Stimulated activated CD4-positive, alpha-beta T cell treated with anti-CD3 and anti-CD28 coated beads, TNF-alpha, amount 100 ng/mL, for 24 hours (primary cell): ENCODE measurements around the gene GBP3.
A peak's percentile ranks its signal among the peaks of the same experiment; 100 is the strongest.
"Not testable (repeated sequence)": the region's sequence is repeated elsewhere in the genome, so short reads cannot be mapped to it uniquely, and the experiment has no call there.

Experiments used
- DNase-seq, 3 experiments: peaks; one replicate each; pipeline ENCODE4 v3.0.0-alpha.2; 2020; ENCODE audit warnings: low read depth in 3 of 3

Gene GBP3

GRCh38 chr1:89022167-89022959 lies at the start of gene GBP3:
TSS of gene GBP3 (minus strand) at chr1:89022866. CDS start at chr1:89020721, 2,145 bp downstream.
- no peak for DNase-seq

- no peak for DNase-seq
Measured at GRCh38 chr1:89070509-89070908, 47.8 kb upstream of the GBP3 start.

GRCh38 chr1:89069951-89070350 lies 47.3 kb upstream of the GBP3 start:
- no peak for DNase-seq

- DNase-seq, result no peak
Measured at GRCh38 chr1:89068291-89068690, 45.6 kb upstream of the GBP3 start.

- DNase-seq, result no peak
Measured at GRCh38 chr1:89065079-89065868, 42.6 kb upstream of the GBP3 start, which contains the start of gene GBP1. TSS of gene GBP1 (minus strand) at chr1:89065208. CDS start at chr1:89063234, 1,974 bp downstream.

GRCh38 chr1:89064632-89065031 lies 42.0 kb upstream of the GBP3 start:
- no peak for DNase-seq

- no peak for DNase-seq
Measured at GRCh38 chr1:89063094-89063493, 40.4 kb upstream of the GBP3 start.

- DNase-seq, result no peak
Measured at GRCh38 chr1:89060091-89060490, 37.4 kb upstream of the GBP3 start.

GRCh38 chr1:89051955-89052312 lies 29.3 kb upstream of the GBP3 start:
- no peak for DNase-seq

GRCh38 chr1:89051300-89051954 lies 28.8 kb upstream of the GBP3 start:
- no peak for DNase-seq

- DNase-seq, result no peak
Measured at GRCh38 chr1:89050649-89051033, 28.0 kb upstream of the GBP3 start.

GRCh38 chr1:89049901-89050648 lies 27.4 kb upstream of the GBP3 start:
- DNase-seq, result not testable (repeated sequence)

GRCh38 chr1:89049187-89049586 lies 26.5 kb upstream of the GBP3 start:
- not testable (repeated sequence) for DNase-seq

- no peak for DNase-seq
Measured at GRCh38 chr1:89047734-89048133, 25.1 kb upstream of the GBP3 start.

GRCh38 chr1:89046318-89047183 lies 23.9 kb upstream of the GBP3 start:
- DNase-seq, result not testable (repeated sequence)

GRCh38 chr1:89044970-89045721 lies 22.5 kb upstream of the GBP3 start:
- no peak for DNase-seq

GRCh38 chr1:89043940-89044339 lies 21.3 kb upstream of the GBP3 start:
- DNase-seq, result no peak

- no peak for DNase-seq
Measured at GRCh38 chr1:89042491-89042890, 19.8 kb upstream of the GBP3 start.

GRCh38 chr1:89041721-89042120 lies 19.1 kb upstream of the GBP3 start:
- DNase-seq, result no peak

- DNase-seq, result peak in 1 of 3 experiments; percentile 16
Measured at GRCh38 chr1:89041119-89041641, 18.5 kb upstream of the GBP3 start.
